Neural crest cell (in vitro differentiated cells): ENCODE data around the gene CD79B. TPM values are rescaled to one million over a fixed set of nuclear protein-coding genes. Genes with fewer than 3 reads are reported as not detected.

Experiments used
- DNase-seq: peaks from one replicate; pipeline ENCODE4 v3.0.0; 2021; ENCODE audit warnings: low read depth, mixed read lengths, low spot score
- H3K27ac Mint-ChIP-seq: one replicate; pipeline ENCODE4 v1.8.0; 2021; ENCODE audit warnings: mild to moderate bottlenecking, mixed read lengths; ENCODE audit not compliant: unreplicated experiment
- H3K27me3 Mint-ChIP-seq: 2 replicates; pipeline ENCODE4 v1.8.0; 2021; ENCODE audit warnings: low read depth, mild to moderate bottlenecking, mixed read lengths
- H3K36me3 Mint-ChIP-seq: 2 replicates; pipeline ENCODE4 v1.8.0; 2021; ENCODE audit warnings: low read depth, mild to moderate bottlenecking, mixed read lengths
- H3K4me1 Mint-ChIP-seq: 2 replicates; pipeline ENCODE4 v1.8.0; 2021; ENCODE audit warnings: mixed read lengths
- H3K4me3 Mint-ChIP-seq: one replicate; pipeline ENCODE4 v1.8.0; 2021; ENCODE audit warnings: mild to moderate bottlenecking, mixed read lengths
- H3K9me3 Mint-ChIP-seq: 2 replicates; pipeline ENCODE4 v1.8.0; 2021; ENCODE audit warnings: mixed read lengths
- CTCF ChIP-seq: fragments of 200-600 bp; sonication (generic); conservative IDR thresholded peaks from 2 replicates; pipeline ENCODE4 v1.5.0; 2021; ENCODE audit warnings: antibody characterized with exemption, mild to moderate bottlenecking
- total RNA-seq: library from RNA; stranded (reverse); gene quantifications from 2 replicates; pipeline ENCODE4 v1.2.1, GENCODE V29; 2021

Gene CD79B
- total RNA-seq, 1 donor from 2014 or later: 1.0 TPM

- no peak for DNase-seq
- Mint-ChIP-seq H3K4me1 (peaks cover 4% of the 10 kb centered on the region), H3K4me3 (no peak overlapping the region), H3K27ac (no peak overlapping the region), H3K36me3 (no peaks in the 10 kb centered on the region), H3K9me3 (no peaks in the 10 kb centered on the region), H3K27me3 (no peaks in the 10 kb centered on the region)
- peak; percentile 56 for TF ChIP-seq CTCF
Measured at GRCh38 chr17:63950940-63951907, 19.1 kb upstream of the CD79B start.

GRCh38 chr17:63949576-63950250, 17.6 kb upstream of the CD79B start:
- no peaks in the 10 kb centered on the region for H3K27me3 Mint-ChIP-seq
- H3K27ac Mint-ChIP-seq: no peak overlapping the region
- no peak for DNase-seq
- peaks cover 4% of the 10 kb centered on the region for H3K4me1 Mint-ChIP-seq
- no peaks in the 10 kb centered on the region for H3K9me3 Mint-ChIP-seq
- no peak overlapping the region for H3K4me3 Mint-ChIP-seq
- no peak for TF ChIP-seq CTCF
- no peaks in the 10 kb centered on the region for H3K36me3 Mint-ChIP-seq

GRCh38 chr17:63948521-63948920, 16.4 kb upstream of the CD79B start:
- no peak overlapping the region for H3K27ac Mint-ChIP-seq

GRCh38 chr17:63947711-63948330, 15.7 kb upstream of the CD79B start:
- DNase-seq: no peak
- Mint-ChIP-seq H3K27ac (no peak overlapping the region), H3K4me1 (no peaks in the 10 kb centered on the region), H3K4me3 (no peak overlapping the region), H3K36me3 (no peaks in the 10 kb centered on the region), H3K27me3 (no peaks in the 10 kb centered on the region), H3K9me3 (no peaks in the 10 kb centered on the region)
- TF ChIP-seq CTCF: no peak

More at GRCh38 chr17:63948521-63948920, 16.4 kb upstream of the CD79B start:
- H3K36me3 Mint-ChIP-seq: no peaks in the 10 kb centered on the region
- no peak for TF ChIP-seq CTCF
- H3K4me1 Mint-ChIP-seq: no peaks in the 10 kb centered on the region
- DNase-seq: no peak
- no peaks in the 10 kb centered on the region for H3K27me3 Mint-ChIP-seq
- H3K4me3 Mint-ChIP-seq: no peak overlapping the region
- no peaks in the 10 kb centered on the region for H3K9me3 Mint-ChIP-seq
